Activated naive CD4-positive, alpha-beta T cell treated with anti-CD3 and anti-CD28 coated beads for 36 hours (primary cell): Measurements from ENCODE around the gene TOR2A. TPM values are rescaled to one million over a fixed set of nuclear protein-coding genes. Genes with fewer than 3 reads are reported as not detected.
"Not testable (repeated sequence)": the region's sequence is repeated elsewhere in the genome, so short reads cannot be mapped to it uniquely, and the experiment has no call there.

Experiments
- CTCF ChIA-PET: fragments of 350-600 bp; sonication (Branson Sonifier 250); formaldehyde crosslinking; loops from one replicate; lab custom pipeline; 2021; ENCODE audit warnings: antibody characterized with exemption; lab: Charles Lee
- DNase-seq: peaks from one replicate; pipeline ENCODE4 v3.0.0-alpha.2; 2020
- H3K27ac Mint-ChIP-seq: one replicate; pipeline ENCODE4 v1.8.0; 2021; ENCODE audit warnings: mild to moderate bottlenecking, mixed read lengths
- H3K27me3 Mint-ChIP-seq: one replicate; pipeline ENCODE4 v1.8.0; 2021; ENCODE audit warnings: low read depth, mixed read lengths
- H3K36me3 Mint-ChIP-seq: one replicate; pipeline ENCODE4 v1.8.0; 2021; ENCODE audit warnings: low read depth, mixed read lengths
- H3K4me1 Mint-ChIP-seq: one replicate; pipeline ENCODE4 v1.8.0; 2021; ENCODE audit warnings: low read depth, mixed read lengths
- H3K4me3 Mint-ChIP-seq: one replicate; pipeline ENCODE4 v1.8.0; 2021; ENCODE audit warnings: mild to moderate bottlenecking, moderate library complexity, mixed read lengths
- H3K9me3 Mint-ChIP-seq: one replicate; pipeline ENCODE4 v1.8.0; 2021; ENCODE audit warnings: mixed read lengths
- intact Hi-C: fragments of 100-400 bp; cut with micrococcal nuclease; formaldehyde crosslinking; loops from one replicate; pipeline ENCODE4 v1.15.1; 2023
- total RNA-seq, 2 experiments: library from RNA; stranded (reverse); gene quantifications; one replicate each; pipeline ENCODE4 v1.2.3, GENCODE V29; 2021

TOR2A gene
- 10 to 100 TPM; 11.8 to 12.7 TPM for total RNA-seq

DNA sequence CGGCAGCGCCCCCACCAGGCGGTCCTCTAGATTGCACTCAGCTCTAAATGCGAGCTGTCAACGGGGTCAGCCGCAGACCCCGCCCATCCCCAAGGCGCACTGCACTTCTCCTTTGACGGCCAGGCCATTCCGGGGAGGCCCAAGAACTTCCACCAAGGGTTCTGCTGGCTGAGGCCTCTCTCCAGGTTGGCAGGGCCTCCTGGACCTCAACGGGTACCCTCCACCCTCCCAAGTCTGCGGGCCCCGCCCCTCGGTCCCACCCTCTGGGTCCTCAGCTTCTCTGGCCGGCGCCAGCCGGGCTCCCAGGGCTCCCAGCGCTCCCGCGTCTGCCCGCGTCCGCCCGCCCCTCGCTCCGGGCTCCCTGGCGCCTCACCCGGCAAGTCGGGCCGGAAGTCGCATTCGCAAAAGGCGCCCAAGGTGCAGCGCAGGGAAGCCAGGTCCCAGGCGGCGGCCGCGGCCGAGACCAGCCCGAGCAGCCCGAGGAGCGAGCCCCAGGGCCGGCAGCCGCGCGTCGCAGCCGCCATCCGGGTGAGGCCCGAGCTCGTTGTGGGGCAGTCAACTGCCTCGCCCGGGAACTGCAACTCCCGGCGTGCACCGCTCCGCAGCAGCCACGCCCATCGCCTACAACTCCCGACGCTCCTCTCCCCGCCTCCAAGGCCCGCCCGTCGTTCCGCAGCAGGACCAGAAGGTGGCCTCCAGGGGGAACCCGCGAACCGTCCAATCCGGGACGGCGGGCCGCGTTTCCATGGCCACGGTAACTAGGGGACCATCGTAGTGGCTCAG is at the start of gene TOR2A:
TSS of gene TOR2A (minus strand) at position 548 of the 783 bp plus-strand sequence. CDS start at position 524, 24 bp downstream.
- Mint-ChIP-seq H3K4me3 (peak within 1 kb of the TSS; percentile 78), H3K27ac (peak within 1 kb of the TSS; percentile 86), H3K27me3 (no peaks in the 10 kb centered on the region), H3K9me3 (no peaks in the 10 kb centered on the region), H3K4me1 (peaks cover 13% of the 10 kb centered on the region), H3K36me3 (peaks cover 3% of the 10 kb centered on the region)
- CTCF ChIA-PET: interaction anchor here (0.6 to 3.7 kb wide), 62 partner anchors 10 to 304 kb away, joined by 3 to 52 read pairs (median 4); partner anchors contain the start of genes AK1, CDK9, PTRH1 and ST6GALNAC4
- DNase-seq: peak; percentile 98
- intact Hi-C loops: loop anchor here (1.0 kb wide), 10 partner anchors 20 to 231 kb away; partner anchors contain the start of genes FPGS, PTRH1 and STXBP1

DNA sequence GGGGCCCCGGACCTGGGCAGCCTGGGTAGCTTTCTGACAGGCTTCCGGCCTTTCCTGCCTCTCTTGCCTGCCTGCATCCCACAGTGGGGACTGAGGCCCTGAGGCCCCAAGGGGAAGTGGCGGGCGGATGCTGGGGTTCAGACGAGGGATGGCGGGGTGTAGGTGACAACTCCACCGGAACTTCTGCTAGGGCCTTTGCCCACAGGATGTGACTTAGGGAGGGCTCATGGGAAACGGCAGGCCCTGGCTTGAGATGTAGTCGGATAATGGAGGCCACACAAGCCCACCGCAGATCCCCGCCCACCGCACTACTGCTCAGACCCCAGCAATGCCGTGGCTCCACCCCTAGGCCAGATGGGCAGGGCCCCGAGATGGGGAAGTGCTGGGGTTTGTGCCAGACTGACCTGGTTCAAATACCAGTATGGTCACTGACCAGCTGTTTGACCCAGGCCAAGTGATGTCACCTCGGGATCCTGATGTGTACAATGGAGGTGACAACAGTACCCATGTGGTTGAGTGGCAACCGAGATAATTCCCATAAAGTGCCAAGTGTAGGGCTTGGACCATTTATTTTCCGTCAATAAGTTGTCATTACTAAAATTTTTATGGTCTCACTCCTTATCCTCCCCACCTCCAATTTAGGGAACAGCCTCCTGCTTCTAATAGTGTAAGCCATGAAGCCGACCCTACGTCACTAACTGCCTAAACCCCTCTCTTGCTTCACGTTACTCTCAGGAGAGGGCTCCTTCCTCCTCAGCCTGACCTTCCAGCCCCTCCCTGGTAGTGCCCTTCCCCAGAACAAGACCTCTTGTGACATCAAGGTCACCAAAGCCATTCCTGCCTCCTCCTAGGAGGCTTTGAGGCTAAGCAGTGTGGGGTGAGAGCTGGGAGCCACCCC is 48.3 kb upstream of the TOR2A start:
- Mint-ChIP-seq H3K9me3 (no peaks in the 10 kb centered on the region), H3K36me3 (peaks cover 15% of the 10 kb centered on the region), H3K27me3 (no peaks in the 10 kb centered on the region), H3K4me1 (peaks cover 73% of the 10 kb centered on the region), H3K27ac (peak overlapping the region; percentile 91), H3K4me3 (peak overlapping the region; percentile 63)
- peak; percentile 90 for DNase-seq
- intact Hi-C loops: loop anchor here (2.0 kb wide), 1 partner anchor 133 kb away; the partner anchor contains the start of gene ST6GALNAC4
- CTCF ChIA-PET: interaction anchor here (0.7 to 5.0 kb wide), 8 partner anchors 10 to 86 kb away, joined by 3 to 52 read pairs (median 12); partner anchors contain the start of gene TOR2A

DNA sequence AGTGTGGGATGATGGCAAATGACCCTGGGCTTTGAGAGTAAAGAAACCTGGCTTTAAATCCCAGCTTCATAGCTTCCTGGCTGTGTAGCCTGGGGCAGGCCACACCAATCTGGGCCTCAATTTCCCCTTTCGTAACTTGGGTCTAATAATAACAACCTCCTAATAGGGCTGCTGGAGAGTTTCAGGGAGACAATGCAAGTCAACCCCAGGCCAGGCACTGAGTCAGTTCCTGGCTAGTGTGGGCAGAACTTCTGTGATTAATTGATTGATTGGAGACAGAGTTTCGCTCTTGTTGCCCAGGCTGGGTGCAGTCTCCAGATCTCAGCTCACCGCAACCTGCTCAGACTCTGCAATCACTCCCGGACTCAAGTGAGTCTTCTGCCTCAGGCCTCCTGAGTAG is 46.7 kb upstream of the TOR2A start:
- H3K27ac Mint-ChIP-seq: peak overlapping the region; percentile 75
- H3K4me3 Mint-ChIP-seq: no peak overlapping the region
- H3K36me3 Mint-ChIP-seq: peaks cover 14% of the 10 kb centered on the region
- no peaks in the 10 kb centered on the region for H3K9me3 Mint-ChIP-seq
- CTCF ChIA-PET: interaction anchor here (4.9 kb wide), 1 partner anchor 47 kb away, joined by 52 read pairs; the partner anchor contains the start of gene TOR2A
- DNase-seq: no peak
- peaks cover 65% of the 10 kb centered on the region for H3K4me1 Mint-ChIP-seq
- intact Hi-C loops: no loop called here
- no peaks in the 10 kb centered on the region for H3K27me3 Mint-ChIP-seq

DNA sequence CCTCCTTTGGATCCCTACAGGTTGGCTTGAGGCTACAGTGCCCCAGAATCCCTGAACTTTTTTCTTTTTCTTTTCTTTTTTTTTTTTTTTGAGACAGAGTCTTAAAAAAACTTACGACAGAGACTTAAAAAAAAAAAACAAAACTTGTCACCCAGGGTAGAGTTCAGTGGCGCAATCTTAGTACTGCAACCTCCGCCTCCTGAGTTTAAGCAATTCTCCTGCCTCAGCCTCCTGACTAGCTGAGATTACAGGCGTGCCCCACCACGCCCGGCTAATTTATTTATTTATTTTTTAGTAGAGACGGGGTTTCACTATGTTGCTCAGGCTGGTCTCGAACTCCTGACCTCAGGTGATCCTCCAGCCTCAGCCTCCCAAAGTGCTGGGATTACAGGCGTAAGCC is 45.8 kb upstream of the TOR2A start:
- CTCF ChIA-PET: interaction anchor here (0.8 to 1.0 kb wide), 2 partner anchors 15 to 46 kb away, joined by 3 to 4 read pairs; partner anchors contain the start of gene TOR2A
- H3K27me3 Mint-ChIP-seq, H3K4me3 Mint-ChIP-seq, intact Hi-C loops, DNase-seq, H3K9me3 Mint-ChIP-seq: not testable (repeated sequence)
- H3K36me3 Mint-ChIP-seq: peaks cover 14% of the 10 kb centered on the region
- peaks cover 69% of the 10 kb centered on the region for H3K4me1 Mint-ChIP-seq
- H3K27ac Mint-ChIP-seq: peak overlapping the region; percentile 80

DNA sequence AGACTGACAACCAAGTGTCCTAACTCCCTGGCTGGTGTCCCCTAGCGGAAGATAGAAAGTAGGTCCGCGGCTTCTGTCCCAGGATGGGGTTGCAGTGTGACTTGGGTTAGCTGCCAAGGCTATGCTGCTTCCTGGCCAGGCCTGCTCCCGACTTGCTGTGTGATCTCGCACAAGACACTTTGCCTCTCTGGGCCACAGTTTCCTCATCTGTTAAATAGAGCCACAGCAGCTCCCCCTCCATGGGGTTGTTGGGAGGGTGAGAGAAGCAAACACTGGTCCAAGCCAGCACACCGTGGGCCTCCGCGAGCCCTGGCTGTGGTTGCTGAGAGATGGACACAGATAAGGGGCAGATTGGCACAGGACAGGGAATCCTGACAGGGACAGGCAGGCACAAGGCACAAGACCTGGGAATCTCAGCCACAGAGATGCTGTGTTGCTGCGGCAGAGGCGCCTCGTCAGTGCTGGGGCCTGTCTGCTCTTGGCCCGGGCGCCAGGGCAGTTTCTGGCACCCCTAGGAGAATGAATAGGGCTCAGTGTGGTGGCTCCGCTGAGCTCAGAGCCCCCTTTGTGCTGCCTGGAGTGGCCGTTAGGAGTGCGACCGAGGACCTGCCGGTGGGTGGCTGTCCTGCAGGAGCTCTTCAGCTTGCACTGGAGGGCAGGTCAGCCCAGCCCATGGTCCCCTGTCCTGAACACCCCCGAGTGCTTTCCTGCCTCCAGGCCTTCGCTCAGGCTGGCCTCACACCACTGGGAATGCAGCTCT is 45.2 kb upstream of the TOR2A start:
- CTCF ChIA-PET: interaction anchor here (0.8 to 1.0 kb wide), 3 partner anchors 13 to 46 kb away, joined by 3 to 5 read pairs (median 4); partner anchors contain the start of gene TOR2A
- Mint-ChIP-seq H3K27ac (peak overlapping the region; percentile 80), H3K4me1 (peaks cover 69% of the 10 kb centered on the region), H3K36me3 (peaks cover 14% of the 10 kb centered on the region), H3K27me3 (no peaks in the 10 kb centered on the region), H3K9me3 (no peaks in the 10 kb centered on the region), H3K4me3 (no peak overlapping the region)
- intact Hi-C loops: no loop called here
- DNase-seq: no peak

DNA sequence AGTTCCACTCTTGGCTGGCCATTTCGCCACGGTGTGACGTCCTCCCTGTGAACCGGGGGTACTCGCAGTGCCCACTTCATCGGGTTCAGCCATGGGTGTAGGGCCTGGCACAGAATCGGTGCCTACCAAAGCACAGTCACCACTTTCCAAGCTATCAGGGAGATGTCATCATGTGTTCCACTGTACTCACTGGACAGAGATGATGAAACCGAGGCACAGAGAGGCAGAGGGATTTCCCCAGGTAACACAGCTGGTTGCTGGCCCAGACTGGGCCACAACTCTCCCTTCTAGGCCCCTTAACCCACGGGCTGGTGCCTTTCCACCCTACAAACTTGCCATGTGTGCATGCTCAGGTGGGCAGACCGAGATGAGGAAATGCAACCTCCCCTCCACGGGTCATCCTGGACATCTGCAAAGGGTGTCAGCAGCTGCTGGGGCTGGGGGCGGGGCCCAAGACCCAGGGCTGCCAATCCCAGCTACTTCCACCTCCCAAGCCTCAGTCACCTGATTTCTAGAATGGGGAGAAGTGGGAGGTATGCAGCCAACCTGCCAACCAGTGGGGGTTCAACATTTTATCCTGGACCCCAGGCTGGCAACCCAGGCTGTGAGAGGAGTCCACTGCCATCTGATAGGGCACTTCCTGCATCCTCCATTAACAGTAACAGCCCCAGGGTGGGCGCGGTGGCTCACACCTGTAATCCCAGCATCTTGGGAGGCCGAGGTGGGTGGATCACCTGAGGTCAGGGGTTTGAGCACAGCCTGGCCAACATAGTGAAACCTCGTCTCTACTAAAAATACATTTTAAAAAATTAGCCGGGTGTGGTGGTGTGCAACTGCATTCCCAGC is 44.3 kb upstream of the TOR2A start:
- peaks cover 65% of the 10 kb centered on the region for H3K4me1 Mint-ChIP-seq

DNA sequence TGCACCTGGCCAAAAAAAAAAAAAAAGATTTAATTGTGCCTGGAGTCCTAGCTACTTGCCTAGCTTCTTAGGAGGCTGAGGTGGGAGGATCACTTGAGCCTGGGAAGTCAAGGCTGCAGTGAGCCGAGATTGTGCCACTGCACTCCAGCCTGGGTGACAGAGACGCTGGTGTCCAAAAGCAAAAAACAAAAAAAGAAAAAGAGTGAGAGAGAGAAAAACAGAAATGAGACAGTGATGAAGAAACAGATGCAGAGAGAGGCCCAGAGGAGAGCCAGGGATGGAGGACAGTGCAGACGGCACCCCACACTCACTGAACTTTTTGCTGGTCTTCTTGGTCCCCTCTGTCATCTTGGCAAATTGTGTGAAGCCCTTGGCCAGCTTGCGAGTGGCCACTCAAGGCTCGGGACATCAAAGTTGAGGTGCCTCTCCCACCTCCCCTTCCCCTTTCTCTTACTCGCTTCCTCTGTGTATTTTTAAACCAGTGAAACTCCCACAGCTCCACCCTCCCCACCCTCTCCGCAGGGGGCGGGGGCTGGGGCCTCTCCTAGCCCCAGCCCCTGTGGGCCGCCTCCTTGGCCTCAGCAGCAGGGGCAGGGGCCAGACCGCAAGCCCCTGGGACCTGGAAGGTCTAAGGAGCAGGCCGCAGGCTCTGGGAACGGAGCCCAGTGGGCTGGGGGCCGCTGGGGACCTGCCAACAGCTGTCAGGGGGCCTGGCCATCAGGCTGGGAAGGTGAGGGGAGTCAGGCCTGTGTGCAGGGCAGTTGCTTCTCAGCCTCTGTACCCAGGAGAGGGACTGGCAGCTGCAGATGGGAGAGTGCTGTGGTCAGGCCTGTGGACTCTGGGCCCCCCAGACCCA is 43.4 kb upstream of the TOR2A start, which contains the start of gene SH2D3C:
TSS of gene SH2D3C (minus strand) at position 387 of the 856 bp plus-strand sequence. CDS start at position 348, 39 bp downstream.
- no peaks in the 10 kb centered on the region for H3K9me3 Mint-ChIP-seq
- CTCF ChIA-PET: interaction anchor here (0.6 to 1.3 kb wide), 6 partner anchors 11 to 135 kb away, joined by 3 to 7 read pairs (median 4); partner anchors contain the start of gene TOR2A
- peak within 1 kb of the TSS; percentile 96 for H3K27ac Mint-ChIP-seq
- peak; percentile 69 for DNase-seq
- peaks cover 20% of the 10 kb centered on the region for H3K36me3 Mint-ChIP-seq
- H3K27me3 Mint-ChIP-seq: no peaks in the 10 kb centered on the region
- peaks cover 59% of the 10 kb centered on the region for H3K4me1 Mint-ChIP-seq
- intact Hi-C loops: loop anchor here (1.0 to 10.0 kb wide), 2 partner anchors 7 to 534 kb away; no protein-coding TSS in a partner anchor
- peak within 1 kb of the TSS; percentile 96 for H3K4me3 Mint-ChIP-seq

More for the DNA sequence above, 44.3 kb upstream of the TOR2A start:
- CTCF ChIA-PET: interaction anchor here (0.6 to 1.3 kb wide), 4 partner anchors 12 to 61 kb away, joined by 3 to 7 read pairs (median 4); partner anchors contain the start of gene TOR2A
- intact Hi-C loops: loop anchor here (1.0 to 10.0 kb wide), 2 partner anchors 8 to 535 kb away; no protein-coding TSS in a partner anchor
- no peaks in the 10 kb centered on the region for H3K27me3 Mint-ChIP-seq
- no peaks in the 10 kb centered on the region for H3K9me3 Mint-ChIP-seq
- H3K27ac Mint-ChIP-seq: peak overlapping the region; percentile 96
- H3K4me3 Mint-ChIP-seq: peak overlapping the region; percentile 96
- H3K36me3 Mint-ChIP-seq: peaks cover 15% of the 10 kb centered on the region
- DNase-seq: peak; percentile 87

DNA sequence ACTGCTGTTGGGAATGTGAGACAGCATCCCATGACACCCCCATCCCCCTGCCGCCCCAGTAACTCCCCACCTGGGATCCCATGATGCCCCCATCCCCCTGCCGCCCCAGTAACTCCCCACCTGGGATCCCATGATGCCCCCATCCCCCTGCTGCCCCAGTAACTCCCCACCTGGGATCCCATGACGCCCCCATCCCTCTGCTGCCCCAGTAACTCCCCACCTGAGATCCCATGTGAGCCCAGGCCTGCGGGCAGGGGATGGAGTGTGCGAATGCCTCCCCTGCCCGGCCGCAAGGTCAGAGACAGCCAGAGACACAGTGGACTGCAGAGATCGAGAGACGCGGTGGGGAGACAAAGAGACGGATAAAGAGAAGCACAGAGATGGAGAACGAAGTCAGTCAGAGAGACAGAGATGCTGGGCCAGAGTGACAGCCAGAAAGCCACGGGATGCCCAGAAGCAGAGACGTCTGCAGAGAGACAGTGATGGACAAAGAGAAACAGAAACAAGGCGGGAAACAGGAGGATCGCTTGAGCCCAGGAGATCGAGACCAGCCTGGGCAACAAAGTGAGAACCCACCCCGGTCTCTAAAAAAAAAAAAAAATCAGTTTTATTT is 42.4 kb upstream of the TOR2A start:
- intact Hi-C loops: loop anchor here (2.0 to 10.0 kb wide), 2 partner anchors 353 to 533 kb away; partner anchors contain the start of gene ZNF79
- DNase-seq: peak; percentile 48
- Mint-ChIP-seq H3K36me3 (peaks cover 20% of the 10 kb centered on the region), H3K9me3 (no peaks in the 10 kb centered on the region), H3K27ac (peak overlapping the region; percentile 96), H3K27me3 (no peaks in the 10 kb centered on the region), H3K4me3 (peak overlapping the region; percentile 96), H3K4me1 (peaks cover 50% of the 10 kb centered on the region)
- CTCF ChIA-PET: interaction anchor here (1.0 to 1.2 kb wide), 2 partner anchors 12 to 92 kb away, joined by 4 to 5 read pairs; no protein-coding TSS in a partner anchor

DNA sequence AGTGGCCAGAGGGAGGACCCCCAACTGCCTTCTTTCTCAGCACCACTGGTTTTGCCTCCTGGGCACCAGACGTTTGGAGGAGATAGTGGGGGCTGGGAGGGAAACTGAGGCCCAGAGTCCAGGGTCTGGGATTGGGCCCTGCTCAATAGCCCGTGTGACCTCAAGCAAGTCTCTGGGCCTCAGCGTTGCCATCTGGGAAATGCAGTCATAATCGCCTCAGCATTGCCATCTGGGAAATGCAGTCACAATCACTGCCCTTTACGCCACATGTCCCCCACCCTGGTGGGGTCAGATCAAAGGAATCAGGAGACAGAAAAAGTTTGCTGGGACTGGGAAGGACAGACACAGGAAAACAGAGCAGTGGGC is 41.8 kb upstream of the TOR2A start:
- CTCF ChIA-PET: interaction anchor here (0.9 to 2.8 kb wide), 3 partner anchors 8 to 21 kb away, joined by 3 to 15 read pairs (median 4); partner anchors contain the start of gene CDK9
- peak; percentile 55 for DNase-seq
- no peaks in the 10 kb centered on the region for H3K9me3 Mint-ChIP-seq
- peaks cover 20% of the 10 kb centered on the region for H3K36me3 Mint-ChIP-seq
- H3K27me3 Mint-ChIP-seq: no peaks in the 10 kb centered on the region
- H3K4me3 Mint-ChIP-seq: peak overlapping the region; percentile 96
- intact Hi-C loops: loop anchor here (1.0 to 10.0 kb wide), 3 partner anchors 8 to 532 kb away; partner anchors contain the start of gene ZNF79
- H3K4me1 Mint-ChIP-seq: peaks cover 49% of the 10 kb centered on the region
- H3K27ac Mint-ChIP-seq: peak overlapping the region; percentile 96
